Measurements from ENCODE around the gene GRIK4. TPM values are rescaled to one million over a fixed set of nuclear protein-coding genes. Genes with fewer than 3 reads are reported as not detected.

The GRIK4 gene
- total RNA-seq, 1 donor from 2014 or later: 0.89 TPM

DNA sequence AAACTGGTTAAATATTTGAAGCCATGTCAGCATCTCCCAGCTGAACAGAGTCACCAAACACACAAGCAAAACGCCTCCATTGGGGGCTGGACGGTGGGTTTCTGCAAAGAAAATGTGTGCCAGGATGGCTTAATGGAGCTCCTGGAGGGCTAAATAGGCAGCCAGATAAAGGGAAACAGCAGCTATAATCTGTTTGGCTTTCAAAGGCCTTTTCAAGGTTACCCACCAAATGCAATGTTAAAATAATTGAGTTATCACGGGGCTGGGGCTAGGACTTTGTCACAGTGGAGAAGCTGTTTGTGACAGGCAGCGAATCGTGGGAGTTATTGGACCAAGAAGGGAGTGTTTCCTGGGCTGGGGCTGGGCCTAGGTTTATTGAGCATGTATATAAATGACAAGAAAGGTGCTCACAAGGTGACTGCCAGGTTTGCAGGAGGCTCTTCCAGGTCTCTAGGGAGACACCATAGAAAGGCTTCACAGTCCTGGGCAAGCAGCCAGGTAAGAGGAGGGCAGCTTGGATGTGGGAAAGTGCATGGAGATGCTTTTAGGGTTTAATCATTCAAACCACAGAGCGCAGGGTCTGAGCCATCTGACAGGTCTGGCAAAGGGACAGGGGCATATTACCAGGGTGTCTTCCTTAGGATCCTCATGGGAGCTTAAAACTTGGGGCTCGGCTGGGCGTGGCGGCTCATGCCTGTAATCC, 28.3 kb downstream of the GRIK4 start:
- no peak for DNase-seq (ENCODE audit: low read depth, low spot score)
- TF ChIP-seq, protein P1, sequence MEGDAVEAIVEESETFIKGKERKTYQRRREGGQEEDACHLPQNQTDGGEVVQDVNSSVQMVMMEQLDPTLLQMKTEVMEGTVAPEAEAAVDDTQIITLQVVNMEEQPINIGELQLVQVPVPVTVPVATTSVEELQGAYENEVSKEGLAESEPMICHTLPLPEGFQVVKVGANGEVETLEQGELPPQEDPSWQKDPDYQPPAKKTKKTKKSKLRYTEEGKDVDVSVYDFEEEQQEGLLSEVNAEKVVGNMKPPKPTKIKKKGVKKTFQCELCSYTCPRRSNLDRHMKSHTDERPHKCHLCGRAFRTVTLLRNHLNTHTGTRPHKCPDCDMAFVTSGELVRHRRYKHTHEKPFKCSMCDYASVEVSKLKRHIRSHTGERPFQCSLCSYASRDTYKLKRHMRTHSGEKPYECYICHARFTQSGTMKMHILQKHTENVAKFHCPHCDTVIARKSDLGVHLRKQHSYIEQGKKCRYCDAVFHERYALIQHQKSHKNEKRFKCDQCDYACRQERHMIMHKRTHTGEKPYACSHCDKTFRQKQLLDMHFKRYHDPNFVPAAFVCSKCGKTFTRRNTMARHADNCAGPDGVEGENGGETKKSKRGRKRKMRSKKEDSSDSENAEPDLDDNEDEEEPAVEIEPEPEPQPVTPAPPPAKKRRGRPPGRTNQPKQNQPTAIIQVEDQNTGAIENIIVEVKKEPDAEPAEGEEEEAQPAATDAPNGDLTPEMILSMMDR (conservative IDR thresholded peaks at IDR 0.05): no peak
- Mint-ChIP-seq H3K27ac (ENCODE audit: unreplicated experiment) (no peak overlapping the region), H3K4me3 (no peak overlapping the region), H3K36me3 (ENCODE audit: low read depth) (no peaks in the 10 kb centered on the region), H3K27me3 (ENCODE audit: low read depth) (peaks cover 2% of the 10 kb centered on the region), H3K9me3 (no peaks in the 10 kb centered on the region), H3K4me1 (no peaks in the 10 kb centered on the region)

DNA sequence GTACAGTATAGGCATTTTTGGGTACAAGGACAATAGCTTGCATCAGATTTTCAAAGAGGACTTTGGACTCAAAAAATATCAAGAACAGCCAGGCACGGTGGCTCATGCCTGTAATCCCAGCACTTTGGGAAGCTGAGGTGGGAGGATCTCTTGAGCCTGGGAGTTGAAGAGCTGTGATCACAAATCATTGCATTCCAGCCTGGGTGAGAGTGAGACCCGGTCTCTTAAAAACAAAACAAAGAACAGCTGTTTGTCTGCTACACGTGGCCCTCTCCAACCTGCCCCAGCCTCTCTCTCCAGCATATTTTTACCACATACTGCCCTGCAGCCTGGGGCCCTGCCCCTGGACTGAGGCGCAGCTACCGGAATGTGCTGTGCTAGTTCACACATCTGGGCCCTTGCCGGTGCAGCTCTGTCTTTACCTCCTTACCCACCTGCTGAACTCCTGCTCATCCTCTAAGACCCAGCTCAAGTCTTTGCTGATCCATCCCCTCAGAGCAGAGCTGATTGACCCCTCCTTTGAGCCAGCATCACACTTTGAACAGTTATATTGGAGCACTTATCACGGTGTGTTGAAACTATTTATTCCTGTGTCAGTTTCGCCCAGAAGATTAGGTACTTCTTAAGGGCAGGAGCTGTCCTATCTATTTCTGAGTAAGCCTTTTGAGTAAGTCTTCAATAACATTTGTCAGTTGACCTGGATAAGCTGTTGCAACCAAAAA, 29.4 kb downstream of the GRIK4 start:
- TF ChIP-seq, protein P1 (conservative IDR thresholded peaks at IDR 0.05): no peak
- Mint-ChIP-seq H3K27ac (ENCODE audit: unreplicated experiment) (no peak overlapping the region), H3K27me3 (ENCODE audit: low read depth) (peaks cover 2% of the 10 kb centered on the region), H3K9me3 (no peaks in the 10 kb centered on the region), H3K36me3 (ENCODE audit: low read depth) (no peaks in the 10 kb centered on the region), H3K4me1 (no peaks in the 10 kb centered on the region), H3K4me3 (no peak overlapping the region)
- no peak for DNase-seq (ENCODE audit: low read depth, low spot score)

DNA sequence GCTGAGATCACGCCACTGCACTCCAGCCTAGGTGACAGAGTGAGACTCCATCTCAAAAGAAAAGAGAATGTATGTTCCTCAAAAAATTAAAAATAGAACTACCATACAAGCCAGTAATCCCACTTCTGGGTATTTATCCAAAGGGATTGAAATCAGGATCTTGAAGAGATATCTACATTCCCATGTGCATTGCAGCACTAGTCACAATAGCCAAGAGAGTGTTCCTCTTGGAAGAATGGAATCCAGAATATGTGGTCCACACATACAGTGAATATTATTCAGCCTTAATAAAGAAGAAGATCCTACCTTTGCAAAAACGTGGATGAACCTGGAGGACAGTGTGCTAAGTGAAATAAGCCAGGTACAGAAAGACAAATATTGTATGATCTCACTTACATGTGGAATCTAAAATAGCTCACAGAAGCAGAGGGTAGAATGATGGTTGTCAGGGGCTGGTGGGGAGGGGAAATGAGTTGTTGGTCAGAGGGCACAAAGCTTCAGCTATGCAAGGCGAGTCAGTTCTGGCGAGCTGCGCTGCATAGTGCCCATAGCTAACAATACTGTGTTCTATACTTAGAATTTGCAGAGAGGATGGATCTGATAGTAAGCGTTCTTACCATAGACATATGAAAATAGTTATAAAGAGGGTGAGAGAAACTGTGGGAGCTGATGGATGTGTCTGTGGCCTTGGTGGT, 32.1 kb downstream of the GRIK4 start:
- DNase-seq (ENCODE audit: low read depth, low spot score): no peak
- no peak overlapping the region for H3K27ac Mint-ChIP-seq (ENCODE audit: unreplicated experiment)
- TF ChIP-seq, protein P1 (conservative IDR thresholded peaks at IDR 0.05): no peak
- peaks cover 5% of the 10 kb centered on the region for H3K4me1 Mint-ChIP-seq
- H3K27me3 Mint-ChIP-seq (ENCODE audit: low read depth): peaks cover 7% of the 10 kb centered on the region
- H3K4me3 Mint-ChIP-seq: no peak overlapping the region
- no peaks in the 10 kb centered on the region for H3K36me3 Mint-ChIP-seq (ENCODE audit: low read depth)
- H3K9me3 Mint-ChIP-seq: no peaks in the 10 kb centered on the region

DNA sequence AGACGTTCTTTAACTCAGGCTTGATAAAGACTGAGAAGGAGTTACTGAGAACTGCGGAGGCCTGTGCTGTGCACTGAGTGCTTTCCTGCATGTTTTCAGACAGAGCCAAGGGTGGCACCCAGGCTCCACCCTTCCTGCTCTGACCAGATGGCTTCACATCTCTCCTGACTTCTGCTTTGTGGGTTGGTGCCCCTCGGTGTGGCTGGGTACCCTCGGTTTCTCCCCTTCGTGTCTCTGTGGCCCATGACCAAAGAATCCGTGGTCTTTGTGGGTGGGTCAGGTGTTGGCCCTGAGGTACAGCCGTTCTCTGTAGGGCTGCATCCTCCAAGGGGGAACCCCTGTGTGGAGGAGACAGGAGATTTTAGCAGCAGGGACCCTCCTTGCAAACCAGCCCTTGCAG, 34.3 kb downstream of the GRIK4 start:
- no peak overlapping the region for H3K4me3 Mint-ChIP-seq
- H3K27me3 Mint-ChIP-seq (ENCODE audit: low read depth): peaks cover 7% of the 10 kb centered on the region
- no peak for DNase-seq (ENCODE audit: low read depth, low spot score)
- H3K36me3 Mint-ChIP-seq (ENCODE audit: low read depth): no peaks in the 10 kb centered on the region
- H3K27ac Mint-ChIP-seq (ENCODE audit: unreplicated experiment): no peak overlapping the region
- peaks cover 13% of the 10 kb centered on the region for H3K4me1 Mint-ChIP-seq
- TF ChIP-seq, protein P1 (conservative IDR thresholded peaks at IDR 0.05): no peak
- H3K9me3 Mint-ChIP-seq: no peaks in the 10 kb centered on the region

DNA sequence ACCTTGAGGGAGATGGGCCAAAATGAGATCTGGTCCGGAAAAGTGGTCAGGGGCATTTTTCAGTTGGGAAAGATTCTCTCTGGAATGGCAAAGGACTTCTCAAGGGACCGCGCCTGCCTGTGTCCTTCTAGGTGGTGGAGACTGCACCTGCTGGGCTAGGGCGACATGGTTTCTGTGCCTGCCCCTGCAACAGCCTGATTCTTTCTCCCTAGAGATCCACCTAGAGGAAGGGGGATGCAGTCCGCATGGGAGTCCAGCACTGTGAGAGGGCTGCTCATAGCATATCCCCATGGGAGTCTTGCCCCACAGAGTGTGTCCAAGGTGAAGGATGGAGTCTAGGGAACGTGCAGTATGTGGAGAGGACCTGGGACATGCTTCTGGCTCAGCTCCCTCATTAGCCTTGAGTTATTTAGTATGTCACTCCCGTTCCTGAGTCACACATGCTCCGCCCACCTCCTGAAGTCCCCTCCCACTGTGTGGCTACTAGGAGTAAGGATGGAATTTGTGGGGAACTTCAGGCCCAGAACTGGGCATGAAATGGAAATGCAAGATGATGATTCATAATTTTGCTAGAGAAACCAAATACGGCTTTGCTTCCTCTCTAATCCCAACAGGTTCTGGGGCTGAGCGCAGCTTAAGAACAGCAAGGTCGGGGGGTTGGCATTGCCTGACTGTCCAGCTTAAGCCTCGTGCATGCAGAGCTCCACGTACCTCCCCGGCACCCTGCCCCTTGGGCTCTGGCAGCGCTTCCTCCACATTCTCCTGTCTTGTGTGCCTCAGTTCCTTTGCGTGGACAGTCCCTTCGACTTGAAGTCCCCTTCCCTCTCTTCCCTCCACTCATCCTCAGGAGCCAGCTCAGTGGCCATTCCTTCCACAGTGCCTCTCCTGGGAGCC, 35.0 kb downstream of the GRIK4 start:
- H3K36me3 Mint-ChIP-seq (ENCODE audit: low read depth): no peaks in the 10 kb centered on the region
- TF ChIP-seq, protein P1 (conservative IDR thresholded peaks at IDR 0.05): no peak
- peaks cover 13% of the 10 kb centered on the region for H3K4me1 Mint-ChIP-seq
- H3K27ac Mint-ChIP-seq (ENCODE audit: unreplicated experiment): no peak overlapping the region
- H3K4me3 Mint-ChIP-seq: no peak overlapping the region
- no peak for DNase-seq (ENCODE audit: low read depth, low spot score)
- H3K27me3 Mint-ChIP-seq (ENCODE audit: low read depth): peaks cover 5% of the 10 kb centered on the region
- no peaks in the 10 kb centered on the region for H3K9me3 Mint-ChIP-seq
